ENCODE results near the gene LACTBL1. TPM values are rescaled to one million over a fixed set of nuclear protein-coding genes. Genes with fewer than 3 reads are reported as not detected.
"Not testable (repeated sequence)": the region's sequence is repeated elsewhere in the genome, so short reads cannot be mapped to it uniquely, and the experiment has no call there.

The LACTBL1 gene
- total and polyA plus RNA-seq, 3 donors from 2014 or later = 0.50 to 1.6 TPM; not detected in 1

DNA sequence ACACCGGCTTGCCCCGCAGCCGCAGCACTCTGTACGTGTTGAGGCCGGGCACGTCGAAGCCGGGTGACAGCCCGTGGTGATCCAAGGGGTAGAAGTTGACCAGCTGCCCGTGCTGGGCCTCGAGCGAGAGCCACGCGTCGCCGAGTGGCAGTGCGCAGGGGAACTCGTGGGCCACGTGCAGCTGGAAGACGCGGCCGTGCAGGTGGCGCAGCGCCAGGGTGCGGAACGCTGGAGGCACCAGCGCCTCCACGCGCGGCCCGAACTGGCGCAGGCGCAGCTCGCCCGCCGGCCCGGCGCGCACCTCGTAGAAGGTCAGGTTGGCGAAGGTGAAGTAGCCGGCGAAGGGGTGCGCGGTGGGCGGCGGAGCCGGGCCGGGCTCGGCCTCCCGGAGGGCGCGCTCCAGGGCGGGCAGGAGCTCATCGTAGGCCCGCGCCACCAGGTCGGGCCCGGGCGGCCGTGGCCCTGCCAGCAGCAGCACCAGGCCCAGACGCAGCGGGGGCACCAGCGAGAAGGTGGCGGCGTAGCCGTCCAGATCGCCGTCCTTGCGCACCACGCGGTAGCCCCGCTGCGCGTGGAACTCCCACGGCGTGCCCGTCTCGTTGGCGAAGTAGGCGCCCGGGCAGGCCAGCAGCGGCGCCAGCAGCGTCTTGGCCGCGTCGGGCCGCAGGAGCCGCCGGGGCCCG, 19.5 kb downstream of the LACTBL1 start:
- Histone ChIP-seq H3K27me3 (no peaks in the 10 kb centered on the region), H3K27ac (no peak overlapping the region), H3K36me3 (ENCODE audit: low read depth, missing control alignments) (no peaks in the 10 kb centered on the region), H3K4me1 (no peaks in the 10 kb centered on the region), H3K9me3 (no peaks in the 10 kb centered on the region), H3K4me3 (peak overlapping the region; percentile 42 to 48)
- intact Hi-C loops (cut with DNase I; ENCODE audit: low total_unique reads) = no loop called here
- TF ChIP-seq, protein P1, sequence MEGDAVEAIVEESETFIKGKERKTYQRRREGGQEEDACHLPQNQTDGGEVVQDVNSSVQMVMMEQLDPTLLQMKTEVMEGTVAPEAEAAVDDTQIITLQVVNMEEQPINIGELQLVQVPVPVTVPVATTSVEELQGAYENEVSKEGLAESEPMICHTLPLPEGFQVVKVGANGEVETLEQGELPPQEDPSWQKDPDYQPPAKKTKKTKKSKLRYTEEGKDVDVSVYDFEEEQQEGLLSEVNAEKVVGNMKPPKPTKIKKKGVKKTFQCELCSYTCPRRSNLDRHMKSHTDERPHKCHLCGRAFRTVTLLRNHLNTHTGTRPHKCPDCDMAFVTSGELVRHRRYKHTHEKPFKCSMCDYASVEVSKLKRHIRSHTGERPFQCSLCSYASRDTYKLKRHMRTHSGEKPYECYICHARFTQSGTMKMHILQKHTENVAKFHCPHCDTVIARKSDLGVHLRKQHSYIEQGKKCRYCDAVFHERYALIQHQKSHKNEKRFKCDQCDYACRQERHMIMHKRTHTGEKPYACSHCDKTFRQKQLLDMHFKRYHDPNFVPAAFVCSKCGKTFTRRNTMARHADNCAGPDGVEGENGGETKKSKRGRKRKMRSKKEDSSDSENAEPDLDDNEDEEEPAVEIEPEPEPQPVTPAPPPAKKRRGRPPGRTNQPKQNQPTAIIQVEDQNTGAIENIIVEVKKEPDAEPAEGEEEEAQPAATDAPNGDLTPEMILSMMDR (IDR thresholded peaks at IDR 0.05) = no peak
- TF ChIP-seq POLR2A (IDR thresholded peaks at IDR 0.05) = no peak
- peak; percentile 44 for DNase-seq
- 17% methylated on average over 65 of the region's 92 CpGs; no CpG with 5 or more reads in 1 of the 2 donors for WGBS, 2 donors

GRCh38 chr1:22952694-22953056, 20.0 kb downstream of the LACTBL1 start:
- Histone ChIP-seq H3K36me3 (ENCODE audit: low read depth, missing control alignments) (no peaks in the 10 kb centered on the region), H3K4me3 (peak overlapping the region; percentile 42 to 48), H3K27ac (no peak overlapping the region), H3K4me1 (no peaks in the 10 kb centered on the region), H3K27me3 (no peaks in the 10 kb centered on the region), H3K9me3 (no peaks in the 10 kb centered on the region)
- TF ChIP-seq, protein P1 (IDR thresholded peaks at IDR 0.05) = no peak
- no peak for TF ChIP-seq POLR2A (IDR thresholded peaks at IDR 0.05)
- no peak for DNase-seq
- intact Hi-C loops (cut with DNase I; ENCODE audit: low total_unique reads) = no loop called here
- WGBS, 2 donors = 54 to 71% methylated on average over 5 of the region's 5 CpGs

DNA sequence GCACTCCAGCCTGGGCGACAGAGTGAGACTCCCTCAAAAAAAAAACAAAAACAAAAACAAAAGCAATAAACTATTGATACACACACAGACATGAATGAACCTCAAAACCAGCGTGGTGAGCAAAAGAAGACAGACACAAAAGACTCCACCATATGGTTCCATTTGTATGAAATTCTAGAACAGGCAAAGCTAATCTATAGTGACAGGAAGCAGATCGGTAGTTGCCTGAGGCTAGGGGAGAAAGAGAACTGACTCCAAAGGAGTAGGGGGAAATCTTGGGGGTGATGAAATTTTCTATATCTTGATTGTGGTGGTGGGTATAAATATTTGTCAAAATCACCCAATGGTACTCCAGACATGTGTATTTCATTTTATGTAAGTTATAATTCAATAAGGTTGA, 20.9 kb downstream of the LACTBL1 start:
- Histone ChIP-seq H3K27me3 (no peaks in the 10 kb centered on the region), H3K27ac (no peak overlapping the region), H3K36me3 (ENCODE audit: low read depth, missing control alignments) (no peaks in the 10 kb centered on the region), H3K9me3 (no peaks in the 10 kb centered on the region), H3K4me1 (no peaks in the 10 kb centered on the region), H3K4me3 (no peak overlapping the region)
- no peak for TF ChIP-seq POLR2A (IDR thresholded peaks at IDR 0.05)
- TF ChIP-seq, protein P1 (IDR thresholded peaks at IDR 0.05) = no peak
- intact Hi-C loops (cut with DNase I; ENCODE audit: low total_unique reads) = no loop called here
- no peak for DNase-seq
- 60 to 72% methylated on average over 3 of the region's 3 CpGs for WGBS, 2 donors

- DNase-seq = no peak
- intact Hi-C loops (cut with DNase I; ENCODE audit: low total_unique reads) = no loop called here
- Histone ChIP-seq H3K4me1 (no peaks in the 10 kb centered on the region), H3K27ac (no peak overlapping the region), H3K4me3 (no peak overlapping the region), H3K9me3 (no peaks in the 10 kb centered on the region), H3K27me3 (no peaks in the 10 kb centered on the region), H3K36me3 (ENCODE audit: low read depth, missing control alignments) (no peaks in the 10 kb centered on the region)
- WGBS, 2 donors = 46 to 50% methylated on average over 5 of the region's 5 CpGs
- TF ChIP-seq POLR2A (IDR thresholded peaks at IDR 0.05) = no peak
- TF ChIP-seq, protein P1 (IDR thresholded peaks at IDR 0.05) = no peak
Measured at GRCh38 chr1:22949822-22950331, 22.8 kb downstream of the LACTBL1 start.

GRCh38 chr1:22945171-22945570, 27.5 kb downstream of the LACTBL1 start:
- H3K9me3 ChIP-seq; H3K4me1 ChIP-seq; H3K36me3 ChIP-seq (ENCODE audit: low read depth, missing control alignments); DNase-seq; H3K27me3 ChIP-seq; H3K27ac ChIP-seq; H3K4me3 ChIP-seq; intact Hi-C loops (cut with DNase I; ENCODE audit: low total_unique reads): not testable (repeated sequence)
- 93% methylated on average over 5 of the region's 5 CpGs for WGBS, 2 donors

All from testis (tissue), 3 donors.